ENCODE measurements around the gene RNF180.
"Not testable (repeated sequence)": the region's sequence is repeated elsewhere in the genome, so short reads cannot be mapped to it uniquely, and the experiment has no call there.

The RNF180 gene

GRCh38 chr5:64398735-64399134 is 233.1 kb downstream of the RNF180 start:
- DNase-seq: not testable (repeated sequence)

GRCh38 chr5:64407103-64407825 is 241.6 kb downstream of the RNF180 start:
- not testable (repeated sequence) for DNase-seq

- DNase-seq: no peak
Observed at GRCh38 chr5:64417390-64417789, 251.7 kb downstream of the RNF180 start.

GRCh38 chr5:64418013-64418412 is 252.4 kb downstream of the RNF180 start:
- DNase-seq: no peak
